Measurements from ENCODE around the gene ZSWIM6.

GRCh38 chr5:61349935-61350334 is 17.9 kb downstream of the ZSWIM6 start:
- TF ChIP-seq CTCF (conservative IDR thresholded peaks at IDR 0.05; ENCODE audit: low read depth, low read length) (no peak), EZH2 (IDR thresholded peaks at IDR 0.05; ENCODE audit: low read length, unreplicated experiment) (no peak)

All from PC-3 (cell line).